ENCODE measurements around the gene PSMD6.

DNA sequence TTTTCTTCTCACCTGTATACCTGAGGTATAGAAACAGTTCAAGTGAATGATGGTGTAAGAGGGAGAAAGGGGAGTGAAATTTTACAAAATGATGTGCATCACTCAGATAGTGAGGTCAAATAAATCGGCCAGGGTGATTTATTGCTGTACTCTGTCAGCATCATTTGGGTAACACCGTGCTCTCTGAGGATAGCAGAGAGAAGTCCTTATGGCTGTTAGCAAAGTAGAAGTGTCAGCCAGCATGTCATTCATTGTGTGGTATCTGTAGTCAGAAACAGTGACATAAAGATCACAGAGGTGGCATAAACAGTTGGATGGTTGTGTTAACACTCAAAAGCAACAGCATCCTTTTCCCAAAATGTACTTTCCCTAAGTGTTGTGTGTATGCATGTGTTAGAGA lies 53.4 kb downstream of the PSMD6 start:
- TF ChIP-seq EP300 (IDR thresholded peaks at IDR 0.05) (no peak), CTCF (IDR thresholded peaks at IDR 0.05) (no peak), POLR2A (IDR thresholded peaks at IDR 0.05) (no peak)
